Measurements from ENCODE around the gene ATG2B. TPM values are rescaled to one million over a fixed set of nuclear protein-coding genes. Genes with fewer than 3 reads are reported as not detected.

ATG2B gene
- total and polyA plus RNA-seq, 2 donors (not counting 1 experiment from before 2014, with no cell fraction given), result 8.1 to 39.6 TPM

DNA sequence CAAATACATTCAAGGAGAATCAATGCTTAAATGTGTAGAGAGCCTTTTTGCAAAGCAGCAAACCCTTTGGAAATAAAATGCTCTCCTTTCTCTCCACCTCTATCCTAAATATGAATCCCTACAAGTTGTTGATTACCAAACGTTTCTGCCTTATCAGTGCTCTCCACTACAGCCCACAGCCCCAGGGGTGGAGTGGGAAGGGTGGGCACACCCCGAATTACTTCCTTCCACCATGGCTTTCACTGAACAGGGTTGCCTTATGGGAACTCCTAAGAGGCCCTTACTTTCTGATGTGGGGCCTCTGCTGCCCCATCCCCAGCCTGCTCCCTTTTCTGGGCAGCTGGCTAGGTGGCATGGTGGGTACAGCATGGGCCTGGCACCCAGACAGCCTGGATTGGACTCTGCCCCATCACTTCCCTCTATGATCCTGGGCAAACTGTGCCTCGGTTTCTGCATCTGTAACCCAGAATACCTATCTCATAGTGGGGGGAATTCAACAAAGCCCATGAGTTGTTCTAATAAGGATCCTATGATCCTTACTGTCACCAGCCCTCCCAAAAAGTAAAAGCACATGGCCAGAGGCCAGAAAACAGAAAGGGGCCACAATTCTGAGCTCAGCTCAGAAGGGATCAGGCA lies 44.9 kb upstream of the ATG2B start:
- POLR2A ChIA-PET, result no interaction called here
- Histone ChIP-seq H3K9me3 (ENCODE audit: control extremely low read depth in 1 of 3, control insufficient read depth in 2 of 3, insufficient read depth in 1 of 3, low read length in 2 of 3) (no peaks in the 10 kb centered on the region), H3K27me3 (replicated peaks in 1 of 4; ENCODE audit: control extremely low read depth in 1 of 4, control insufficient read depth in 3 of 4, insufficient read depth in 4 of 4, low read length in 3 of 4) (no peaks in the 10 kb centered on the region), H3K9ac (ENCODE audit: low read length) (no peak overlapping the region), H3K4me1 (ENCODE audit: control insufficient read depth in 2 of 2, insufficient read depth in 2 of 2, low read length in 2 of 2) (no peaks in the 10 kb centered on the region), H3K4me3 (ENCODE audit: control extremely low read depth in 1 of 5, extremely low read depth in 1 of 5, insufficient read depth in 1 of 5, low read depth in 2 of 5, low read length in 4 of 5) (no peak overlapping the region), H3K79me2 (ENCODE audit: control insufficient read depth, insufficient read depth, low read length) (no peaks in the 10 kb centered on the region), H3K36me3 (replicated peaks in 1 of 2; ENCODE audit: control extremely low read depth in 1 of 2, control insufficient read depth in 1 of 2, extremely low read depth in 1 of 2, insufficient read depth in 2 of 2, low read length in 1 of 2) (no peaks in the 10 kb centered on the region), H4K20me1 (ENCODE audit: control insufficient read depth, insufficient read depth, low read length, poor library complexity, severe bottlenecking) (no peaks in the 10 kb centered on the region), H3K4me2 (replicated peaks; ENCODE audit: low read depth, low read length, poor library complexity, severe bottlenecking) (no peak overlapping the region), H2AFZ (ENCODE audit: insufficient read depth, low read depth, low read length, poor library complexity, severe bottlenecking) (no peak overlapping the region), H3K27ac (ENCODE audit: low read length in 2 of 2) (no peak overlapping the region)
- Mint-ChIP-seq H3K27me3 (peaks cover 14% of the 10 kb centered on the region), H3K9me3 (ENCODE audit: insufficient read depth) (no peaks in the 10 kb centered on the region), H3K4me1 (no peaks in the 10 kb centered on the region), H3K4me3 (no peak overlapping the region), H3K27ac (no peak overlapping the region)
- no CpG with 5 or more reads among the region's 3 CpGs for WGBS (ENCODE audit: insufficient coverage)
- ATAC-seq (ENCODE audit: low read depth), result no peak
- no peak for DNase-seq
- TF ChIP-seq EZH2 (IDR thresholded peaks at IDR 0.05; ENCODE audit: borderline replicate concordance, insufficient read depth, low read depth, low read length, poor library complexity, severe bottlenecking), result no peak
- TF ChIP-seq, protein P1, sequence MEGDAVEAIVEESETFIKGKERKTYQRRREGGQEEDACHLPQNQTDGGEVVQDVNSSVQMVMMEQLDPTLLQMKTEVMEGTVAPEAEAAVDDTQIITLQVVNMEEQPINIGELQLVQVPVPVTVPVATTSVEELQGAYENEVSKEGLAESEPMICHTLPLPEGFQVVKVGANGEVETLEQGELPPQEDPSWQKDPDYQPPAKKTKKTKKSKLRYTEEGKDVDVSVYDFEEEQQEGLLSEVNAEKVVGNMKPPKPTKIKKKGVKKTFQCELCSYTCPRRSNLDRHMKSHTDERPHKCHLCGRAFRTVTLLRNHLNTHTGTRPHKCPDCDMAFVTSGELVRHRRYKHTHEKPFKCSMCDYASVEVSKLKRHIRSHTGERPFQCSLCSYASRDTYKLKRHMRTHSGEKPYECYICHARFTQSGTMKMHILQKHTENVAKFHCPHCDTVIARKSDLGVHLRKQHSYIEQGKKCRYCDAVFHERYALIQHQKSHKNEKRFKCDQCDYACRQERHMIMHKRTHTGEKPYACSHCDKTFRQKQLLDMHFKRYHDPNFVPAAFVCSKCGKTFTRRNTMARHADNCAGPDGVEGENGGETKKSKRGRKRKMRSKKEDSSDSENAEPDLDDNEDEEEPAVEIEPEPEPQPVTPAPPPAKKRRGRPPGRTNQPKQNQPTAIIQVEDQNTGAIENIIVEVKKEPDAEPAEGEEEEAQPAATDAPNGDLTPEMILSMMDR (IDR thresholded peaks at IDR 0.05), result no peak
- intact Hi-C loops (cut with micrococcal nuclease), result no loop called here
- CTCF ChIA-PET, result no interaction called here

DNA sequence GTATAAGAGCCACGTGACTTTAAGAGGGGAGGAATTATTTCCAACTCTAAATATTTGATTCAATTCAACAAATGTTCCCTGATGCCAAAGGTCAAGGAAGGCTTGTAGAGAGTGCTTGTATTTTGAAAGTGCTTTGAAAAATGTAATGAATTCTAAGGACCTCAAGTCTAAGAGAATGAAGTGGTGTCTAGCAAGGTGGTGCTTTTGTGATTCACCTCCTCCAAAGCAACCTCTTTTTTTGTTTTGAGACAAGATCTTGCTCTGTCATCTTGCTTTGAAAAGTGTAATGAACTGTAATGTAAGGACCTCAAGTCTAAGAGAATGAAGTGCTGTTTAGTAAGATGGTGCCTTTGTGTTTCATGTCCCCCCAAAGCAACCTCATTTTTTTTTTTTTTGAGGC lies 42.5 kb upstream of the ATG2B start:
- H3K4me2 ChIP-seq (replicated peaks; ENCODE audit: low read depth, low read length, poor library complexity, severe bottlenecking), result no peak overlapping the region
- no peak overlapping the region for H3K9ac ChIP-seq (ENCODE audit: low read length)
- no peaks in the 10 kb centered on the region for H3K4me1 ChIP-seq (ENCODE audit: control insufficient read depth in 2 of 2, insufficient read depth in 2 of 2, low read length in 2 of 2)
- H4K20me1 ChIP-seq (ENCODE audit: control insufficient read depth, insufficient read depth, low read length, poor library complexity, severe bottlenecking), result no peaks in the 10 kb centered on the region
- intact Hi-C loops (cut with micrococcal nuclease), result no loop called here
- ChIA-PET CTCF (no interaction called here), POLR2A (no interaction called here)
- ATAC-seq (ENCODE audit: low read depth), result no peak
- no peaks in the 10 kb centered on the region for H3K9me3 ChIP-seq (ENCODE audit: control extremely low read depth in 1 of 3, control insufficient read depth in 2 of 3, insufficient read depth in 1 of 3, low read length in 2 of 3)
- Mint-ChIP-seq H3K4me3 (no peak overlapping the region), H3K27ac (no peak overlapping the region), H3K9me3 (ENCODE audit: insufficient read depth) (no peaks in the 10 kb centered on the region), H3K27me3 (peaks cover 21% of the 10 kb centered on the region), H3K4me1 (no peaks in the 10 kb centered on the region)
- no peak for DNase-seq
- H3K27me3 ChIP-seq (replicated peaks in 1 of 4; ENCODE audit: control extremely low read depth in 1 of 4, control insufficient read depth in 3 of 4, insufficient read depth in 4 of 4, low read length in 3 of 4), result peaks cover 0 to 7% (median 0%) of the 10 kb centered on the region in 4 experiments
- WGBS (ENCODE audit: insufficient coverage), result no CpG with 5 or more reads among the region's 1 CpG
- no peak overlapping the region for H3K27ac ChIP-seq (ENCODE audit: low read length in 2 of 2)
- H2AFZ ChIP-seq (ENCODE audit: insufficient read depth, low read depth, low read length, poor library complexity, severe bottlenecking), result no peak overlapping the region
- no peak overlapping the region for H3K4me3 ChIP-seq (ENCODE audit: control extremely low read depth in 1 of 5, extremely low read depth in 1 of 5, insufficient read depth in 1 of 5, low read depth in 2 of 5, low read length in 4 of 5)
- H3K79me2 ChIP-seq (ENCODE audit: control insufficient read depth, insufficient read depth, low read length), result no peaks in the 10 kb centered on the region
- TF ChIP-seq, protein P1 (IDR thresholded peaks at IDR 0.05), result no peak
- TF ChIP-seq EZH2 (IDR thresholded peaks at IDR 0.05; ENCODE audit: borderline replicate concordance, insufficient read depth, low read depth, low read length, poor library complexity, severe bottlenecking), result no peak
- H3K36me3 ChIP-seq (replicated peaks in 1 of 2; ENCODE audit: control extremely low read depth in 1 of 2, control insufficient read depth in 1 of 2, extremely low read depth in 1 of 2, insufficient read depth in 2 of 2, low read length in 1 of 2), result no peaks in the 10 kb centered on the region
